ENCODE results near the gene OR8D2. TPM values are rescaled to one million over a fixed set of nuclear protein-coding genes. Genes with fewer than 3 reads are reported as not detected.

OR8D2 gene
- total RNA-seq, 4 donors from 2014 or later, result not detected

DNA sequence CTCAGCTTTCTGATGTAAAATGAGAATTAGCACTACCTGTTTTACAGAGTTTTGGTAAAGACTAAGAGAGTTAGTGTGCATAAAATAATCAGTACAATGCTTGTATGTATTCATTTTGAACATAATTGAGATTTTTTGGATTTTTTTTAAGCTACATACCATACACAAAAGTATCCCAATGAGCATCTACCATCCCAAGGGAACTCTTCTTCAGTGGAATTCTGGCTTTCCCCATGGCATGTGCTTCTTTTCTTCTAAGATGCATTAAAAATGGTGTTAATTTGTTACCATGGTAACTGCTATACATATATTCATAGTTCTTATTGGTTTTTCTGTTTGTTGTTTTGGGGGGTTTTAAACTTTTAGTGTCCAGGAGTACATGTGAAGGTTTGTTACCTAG, 24.0 kb downstream of the OR8D2 start:
- H3K27me3 ChIP-seq, result no peaks in the 10 kb centered on the region
- H3K36me3 ChIP-seq, result no peaks in the 10 kb centered on the region
- TF ChIP-seq, protein P1, sequence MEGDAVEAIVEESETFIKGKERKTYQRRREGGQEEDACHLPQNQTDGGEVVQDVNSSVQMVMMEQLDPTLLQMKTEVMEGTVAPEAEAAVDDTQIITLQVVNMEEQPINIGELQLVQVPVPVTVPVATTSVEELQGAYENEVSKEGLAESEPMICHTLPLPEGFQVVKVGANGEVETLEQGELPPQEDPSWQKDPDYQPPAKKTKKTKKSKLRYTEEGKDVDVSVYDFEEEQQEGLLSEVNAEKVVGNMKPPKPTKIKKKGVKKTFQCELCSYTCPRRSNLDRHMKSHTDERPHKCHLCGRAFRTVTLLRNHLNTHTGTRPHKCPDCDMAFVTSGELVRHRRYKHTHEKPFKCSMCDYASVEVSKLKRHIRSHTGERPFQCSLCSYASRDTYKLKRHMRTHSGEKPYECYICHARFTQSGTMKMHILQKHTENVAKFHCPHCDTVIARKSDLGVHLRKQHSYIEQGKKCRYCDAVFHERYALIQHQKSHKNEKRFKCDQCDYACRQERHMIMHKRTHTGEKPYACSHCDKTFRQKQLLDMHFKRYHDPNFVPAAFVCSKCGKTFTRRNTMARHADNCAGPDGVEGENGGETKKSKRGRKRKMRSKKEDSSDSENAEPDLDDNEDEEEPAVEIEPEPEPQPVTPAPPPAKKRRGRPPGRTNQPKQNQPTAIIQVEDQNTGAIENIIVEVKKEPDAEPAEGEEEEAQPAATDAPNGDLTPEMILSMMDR (IDR thresholded peaks at IDR 0.05), result no peak
- no peak for TF ChIP-seq POLR2AphosphoS5 (IDR thresholded peaks at IDR 0.05)
- no peak for TF ChIP-seq EP300 (IDR thresholded peaks at IDR 0.05)
- no peak for TF ChIP-seq POLR2A (IDR thresholded peaks at IDR 0.05)
- H3K4me1 ChIP-seq, result no peaks in the 10 kb centered on the region
- peaks cover 0 to 8% (median 0%) of the 10 kb centered on the region in 3 donors for H3K9me3 ChIP-seq
- H3K4me3 ChIP-seq, result no peak overlapping the region
- H3K27ac ChIP-seq, result no peak overlapping the region
- ATAC-seq, result no peak

DNA sequence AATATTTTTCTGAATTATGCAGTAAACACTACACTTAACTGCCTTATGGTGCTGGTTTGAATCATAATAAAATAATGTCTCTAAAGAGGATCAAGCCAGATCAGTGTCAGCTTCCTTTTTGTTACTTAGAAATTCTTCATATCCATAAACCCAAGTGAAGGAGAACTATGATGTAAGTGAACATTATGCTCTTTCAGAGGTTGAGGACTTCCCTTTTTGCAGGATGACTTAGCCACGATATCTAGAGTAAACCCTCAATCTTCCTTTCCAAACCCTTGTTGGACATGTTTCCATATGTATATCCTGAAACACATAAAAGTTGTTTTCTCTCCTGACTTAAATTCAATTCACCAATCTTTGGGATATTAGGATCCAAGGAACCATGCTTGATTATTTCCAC, 25.3 kb downstream of the OR8D2 start:
- H3K36me3 ChIP-seq, result no peaks in the 10 kb centered on the region
- H3K27me3 ChIP-seq, result no peaks in the 10 kb centered on the region
- whole genome bisulfite sequencing, 2 donors (ENCODE audit: low coverage in 1 of 2), result 61 to 89% methylated on average over 1 of the region's 1 CpG
- H3K4me1 ChIP-seq, result no peaks in the 10 kb centered on the region
- no peak overlapping the region for H3K27ac ChIP-seq
- TF ChIP-seq POLR2AphosphoS5 (IDR thresholded peaks at IDR 0.05), result no peak
- TF ChIP-seq POLR2A (IDR thresholded peaks at IDR 0.05), result no peak
- no peak for TF ChIP-seq EP300 (IDR thresholded peaks at IDR 0.05)
- TF ChIP-seq, protein P1 (IDR thresholded peaks at IDR 0.05), result no peak
- H3K9me3 ChIP-seq, result peaks cover 0 to 3% (median 0%) of the 10 kb centered on the region in 3 donors
- no peak overlapping the region for H3K4me3 ChIP-seq
- no peak for ATAC-seq

DNA sequence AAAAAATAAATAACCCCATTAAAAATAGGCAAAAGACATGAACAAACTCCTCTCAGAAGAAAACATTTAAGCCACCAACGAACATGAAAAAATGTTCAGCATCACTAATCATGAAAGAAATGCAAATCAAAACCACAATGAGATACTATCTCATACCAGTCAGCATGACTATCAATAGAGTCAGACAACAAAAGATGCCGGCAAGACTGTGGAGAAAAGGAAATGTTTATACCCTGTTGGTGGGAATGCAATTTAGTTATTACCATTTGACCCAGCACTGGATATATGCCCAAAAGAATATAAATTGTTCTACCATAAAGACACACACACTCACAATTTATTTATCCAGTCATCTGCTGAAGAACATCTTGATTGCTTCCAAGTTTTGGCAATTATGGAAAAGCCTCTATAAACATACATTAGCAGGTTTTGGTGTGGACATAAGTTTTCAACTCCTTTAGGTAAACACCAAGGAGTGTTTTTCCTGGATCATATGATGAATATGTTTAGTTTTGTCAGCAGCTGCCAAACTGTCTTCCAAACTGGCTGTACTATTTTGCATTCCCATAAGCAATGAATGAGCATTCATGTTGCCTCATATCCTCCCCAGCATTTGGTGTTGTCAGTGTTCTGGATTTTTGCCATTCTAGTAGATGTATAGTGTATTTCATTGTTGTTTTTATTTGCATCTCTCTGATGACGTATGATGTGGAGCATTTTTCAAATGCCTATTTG, 34.2 kb downstream of the OR8D2 start:
- Histone ChIP-seq H3K27ac (no peak overlapping the region), H3K4me1 (no peaks in the 10 kb centered on the region), H3K36me3 (no peaks in the 10 kb centered on the region), H3K9me3 (peaks cover 0 to 27% (median 0%) of the 10 kb centered on the region in 3 donors), H3K4me3 (no peak overlapping the region), H3K27me3 (no peaks in the 10 kb centered on the region)
- TF ChIP-seq POLR2A (IDR thresholded peaks at IDR 0.05) (no peak), POLR2AphosphoS5 (IDR thresholded peaks at IDR 0.05) (no peak), EP300 (IDR thresholded peaks at IDR 0.05) (no peak)
- TF ChIP-seq, protein P1 (IDR thresholded peaks at IDR 0.05), result no peak
- WGBS, 2 donors (ENCODE audit: low coverage in 1 of 2), result 42 to 63% methylated on average over 2 to 3 of the region's 3 CpGs
- no peak for ATAC-seq

DNA sequence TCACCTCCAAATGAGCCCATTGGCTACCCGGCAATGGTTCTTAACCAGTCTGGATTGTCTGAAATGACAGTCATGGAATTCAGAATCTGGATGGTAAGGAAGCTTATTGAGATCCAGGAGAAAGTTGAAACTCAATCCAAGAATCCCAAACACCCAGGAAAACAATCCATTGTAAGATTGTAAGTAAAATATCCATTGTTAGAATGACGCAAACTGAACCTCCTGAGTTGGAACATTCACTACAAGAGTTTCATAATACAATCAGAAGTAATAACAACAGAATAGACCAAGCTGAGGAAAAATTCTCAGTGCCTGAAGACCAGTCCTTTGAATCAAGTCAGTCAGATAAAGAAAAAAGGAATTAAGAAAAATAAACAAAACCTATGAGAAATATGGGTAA, 41.7 kb downstream of the OR8D2 start:
- 67 to 89% methylated on average over 1 to 2 of the region's 2 CpGs for WGBS, 2 donors (ENCODE audit: low coverage in 1 of 2)
- TF ChIP-seq POLR2A (IDR thresholded peaks at IDR 0.05) (no peak), POLR2AphosphoS5 (IDR thresholded peaks at IDR 0.05) (no peak), EP300 (IDR thresholded peaks at IDR 0.05) (no peak)
- TF ChIP-seq, protein P1 (IDR thresholded peaks at IDR 0.05), result no peak
- ATAC-seq, result no peak
- no peak overlapping the region for H3K4me3 ChIP-seq
- no peaks in the 10 kb centered on the region for H3K4me1 ChIP-seq
- no peak overlapping the region for H3K27ac ChIP-seq
- H3K27me3 ChIP-seq, result no peaks in the 10 kb centered on the region
- no peaks in the 10 kb centered on the region for H3K36me3 ChIP-seq
- peaks cover 0 to 4% (median 0%) of the 10 kb centered on the region in 3 donors for H3K9me3 ChIP-seq

DNA sequence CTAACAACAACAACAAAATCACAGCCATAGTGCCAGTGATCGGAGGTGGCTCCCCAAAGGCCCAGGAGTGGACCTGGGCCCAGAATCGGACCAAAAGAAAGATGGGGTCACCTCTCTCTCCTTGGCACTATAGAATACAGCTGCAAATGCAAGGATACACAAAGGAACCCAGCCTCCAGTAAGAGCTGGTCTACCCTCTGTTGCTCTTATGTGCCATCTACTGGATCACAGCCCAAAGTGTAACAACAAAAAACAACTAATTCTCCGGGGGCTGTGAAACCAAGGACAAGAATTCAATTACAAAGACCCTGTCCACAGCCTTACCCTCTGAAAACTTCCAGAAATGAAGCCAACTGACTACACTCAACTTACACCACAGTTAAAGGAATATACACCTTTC, 42.2 kb downstream of the OR8D2 start:
- H3K27ac ChIP-seq, result no peak overlapping the region
- H3K4me1 ChIP-seq, result no peaks in the 10 kb centered on the region
- peaks cover 0 to 4% (median 0%) of the 10 kb centered on the region in 3 donors for H3K9me3 ChIP-seq
- TF ChIP-seq, protein P1 (IDR thresholded peaks at IDR 0.05), result no peak
- no peak for TF ChIP-seq POLR2A (IDR thresholded peaks at IDR 0.05)
- no peak for TF ChIP-seq POLR2AphosphoS5 (IDR thresholded peaks at IDR 0.05)
- TF ChIP-seq EP300 (IDR thresholded peaks at IDR 0.05), result no peak
- H3K4me3 ChIP-seq, result no peak overlapping the region
- WGBS, 2 donors (ENCODE audit: low coverage in 1 of 2), result 59 to 80% methylated on average over 1 to 3 of the region's 3 CpGs
- ATAC-seq, result no peak
- no peaks in the 10 kb centered on the region for H3K27me3 ChIP-seq
- no peaks in the 10 kb centered on the region for H3K36me3 ChIP-seq
